ENCODE data around the gene GAPDHS. TPM values are rescaled to one million over a fixed set of nuclear protein-coding genes. Genes with fewer than 3 reads are reported as not detected.

The GAPDHS gene
- total and polyA plus RNA-seq, 2 of the 13 experiments (the other 11 are each of a cell fraction or from before 2014, with no cell fraction given), result not detected

DNA sequence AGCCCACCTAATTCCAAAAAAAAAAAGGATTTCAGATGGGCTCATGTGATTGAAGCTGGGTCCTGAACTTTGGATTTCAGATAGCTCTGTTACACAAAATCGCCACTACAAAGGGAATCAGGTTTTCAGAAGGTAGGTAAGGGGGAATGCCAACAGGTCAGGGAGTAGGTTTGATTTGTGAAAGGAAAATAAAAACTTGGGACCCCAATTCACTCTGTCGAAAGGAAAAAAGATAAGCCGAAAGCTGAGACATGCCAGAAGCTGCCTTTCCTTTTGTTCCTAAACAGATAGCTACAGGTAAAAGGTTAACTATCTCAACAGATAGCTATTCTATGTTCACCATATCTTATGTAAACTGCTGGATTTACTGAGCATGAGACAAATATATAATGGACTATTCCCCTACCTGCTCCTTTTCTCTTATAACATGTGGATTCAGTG, 47.0 kb upstream of the GAPDHS start (continued):
- TF ChIP-seq, protein P1, sequence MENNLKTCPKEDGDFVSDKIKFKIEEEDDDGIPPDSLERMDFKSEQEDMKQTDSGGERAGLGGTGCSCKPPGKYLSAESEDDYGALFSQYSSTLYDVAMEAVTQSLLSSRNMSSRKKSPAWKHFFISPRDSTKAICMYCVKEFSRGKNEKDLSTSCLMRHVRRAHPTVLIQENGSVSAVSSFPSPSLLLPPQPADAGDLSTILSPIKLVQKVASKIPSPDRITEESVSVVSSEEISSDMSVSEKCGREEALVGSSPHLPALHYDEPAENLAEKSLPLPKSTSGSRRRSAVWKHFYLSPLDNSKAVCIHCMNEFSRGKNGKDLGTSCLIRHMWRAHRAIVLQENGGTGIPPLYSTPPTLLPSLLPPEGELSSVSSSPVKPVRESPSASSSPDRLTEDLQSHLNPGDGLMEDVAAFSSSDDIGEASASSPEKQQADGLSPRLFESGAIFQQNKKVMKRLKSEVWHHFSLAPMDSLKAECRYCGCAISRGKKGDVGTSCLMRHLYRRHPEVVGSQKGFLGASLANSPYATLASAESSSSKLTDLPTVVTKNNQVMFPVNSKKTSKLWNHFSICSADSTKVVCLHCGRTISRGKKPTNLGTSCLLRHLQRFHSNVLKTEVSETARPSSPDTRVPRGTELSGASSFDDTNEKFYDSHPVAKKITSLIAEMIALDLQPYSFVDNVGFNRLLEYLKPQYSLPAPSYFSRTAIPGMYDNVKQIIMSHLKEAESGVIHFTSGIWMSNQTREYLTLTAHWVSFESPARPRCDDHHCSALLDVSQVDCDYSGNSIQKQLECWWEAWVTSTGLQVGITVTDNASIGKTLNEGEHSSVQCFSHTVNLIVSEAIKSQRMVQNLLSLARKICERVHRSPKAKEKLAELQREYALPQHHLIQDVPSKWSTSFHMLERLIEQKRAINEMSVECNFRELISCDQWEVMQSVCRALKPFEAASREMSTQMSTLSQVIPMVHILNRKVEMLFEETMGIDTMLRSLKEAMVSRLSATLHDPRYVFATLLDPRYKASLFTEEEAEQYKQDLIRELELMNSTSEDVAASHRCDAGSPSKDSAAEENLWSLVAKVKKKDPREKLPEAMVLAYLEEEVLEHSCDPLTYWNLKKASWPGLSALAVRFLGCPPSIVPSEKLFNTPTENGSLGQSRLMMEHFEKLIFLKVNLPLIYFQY (CRISPR knock-in tag; IDR thresholded peaks at IDR 0.05; ENCODE audit: borderline replicate concordance), result no peak
- TF ChIP-seq, protein P2, sequence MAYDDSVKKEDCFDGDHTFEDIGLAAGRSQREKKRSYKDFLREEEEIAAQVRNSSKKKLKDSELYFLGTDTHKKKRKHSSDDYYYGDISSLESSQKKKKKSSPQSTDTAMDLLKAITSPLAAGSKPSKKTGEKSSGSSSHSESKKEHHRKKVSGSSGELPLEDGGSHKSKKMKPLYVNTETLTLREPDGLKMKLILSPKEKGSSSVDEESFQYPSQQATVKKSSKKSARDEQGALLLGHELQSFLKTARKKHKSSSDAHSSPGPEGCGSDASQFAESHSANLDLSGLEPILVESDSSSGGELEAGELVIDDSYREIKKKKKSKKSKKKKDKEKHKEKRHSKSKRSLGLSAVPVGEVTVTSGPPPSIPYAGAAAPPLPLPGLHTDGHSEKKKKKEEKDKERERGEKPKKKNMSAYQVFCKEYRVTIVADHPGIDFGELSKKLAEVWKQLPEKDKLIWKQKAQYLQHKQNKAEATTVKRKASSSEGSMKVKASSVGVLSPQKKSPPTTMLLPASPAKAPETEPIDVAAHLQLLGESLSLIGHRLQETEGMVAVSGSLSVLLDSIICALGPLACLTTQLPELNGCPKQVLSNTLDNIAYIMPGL (CRISPR knock-in tag; IDR thresholded peaks at IDR 0.05; ENCODE audit: borderline replicate concordance in 1 of 2, low read depth in 1 of 2), result 0 out of 4 replicates have a peak, but pooled peaks of 1 of the 2 experiments have one; percentile 21
- TF ChIP-seq PPARG (CRISPR knock-in tag; conservative IDR thresholded peaks at IDR 0.05) (peak; percentile 87), TCF7 (IDR thresholded peaks at IDR 0.05; ENCODE audit: low read depth) (peak; percentile 79), ZNF264 (CRISPR knock-in tag; IDR thresholded peaks at IDR 0.05) (no peak), ISX (CRISPR knock-in tag; conservative IDR thresholded peaks at IDR 0.05) (no peak), ZBTB3 (CRISPR knock-in tag; IDR thresholded peaks at IDR 0.05; ENCODE audit: borderline replicate concordance, low read depth) (no peak), NFKBIZ (CRISPR knock-in tag; IDR thresholded peaks at IDR 0.05) (no peak), ZNF432 (CRISPR knock-in tag; IDR thresholded peaks at IDR 0.05; ENCODE audit: borderline replicate concordance) (no peak), ZNF720 (CRISPR knock-in tag; IDR thresholded peaks at IDR 0.05) (no peak), ZNF598 (CRISPR knock-in tag; IDR thresholded peaks at IDR 0.05; ENCODE audit: borderline replicate concordance) (no peak), ZNF605 (CRISPR knock-in tag; IDR thresholded peaks at IDR 0.05) (no peak), HNF4A (CRISPR knock-in tag; IDR thresholded peaks at IDR 0.05) (peak; percentile 69), TCF7L2 (IDR thresholded peaks at IDR 0.05; ENCODE audit: low read depth, low read length) (no peak)
- TF ChIP-seq, protein P3, sequence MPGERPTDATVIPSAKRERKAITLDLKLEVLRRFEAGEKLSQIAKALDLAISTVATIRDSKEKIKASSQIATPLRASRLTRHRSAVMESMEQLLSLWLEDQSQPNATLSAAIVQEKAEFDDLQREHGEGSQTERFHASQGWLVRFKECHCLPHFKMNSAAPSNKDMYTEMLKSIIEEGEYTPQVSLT (CRISPR knock-in tag; IDR thresholded peaks at IDR 0.05; ENCODE audit: borderline replicate concordance, low read depth), result no peak
- TF ChIP-seq, protein P4, sequence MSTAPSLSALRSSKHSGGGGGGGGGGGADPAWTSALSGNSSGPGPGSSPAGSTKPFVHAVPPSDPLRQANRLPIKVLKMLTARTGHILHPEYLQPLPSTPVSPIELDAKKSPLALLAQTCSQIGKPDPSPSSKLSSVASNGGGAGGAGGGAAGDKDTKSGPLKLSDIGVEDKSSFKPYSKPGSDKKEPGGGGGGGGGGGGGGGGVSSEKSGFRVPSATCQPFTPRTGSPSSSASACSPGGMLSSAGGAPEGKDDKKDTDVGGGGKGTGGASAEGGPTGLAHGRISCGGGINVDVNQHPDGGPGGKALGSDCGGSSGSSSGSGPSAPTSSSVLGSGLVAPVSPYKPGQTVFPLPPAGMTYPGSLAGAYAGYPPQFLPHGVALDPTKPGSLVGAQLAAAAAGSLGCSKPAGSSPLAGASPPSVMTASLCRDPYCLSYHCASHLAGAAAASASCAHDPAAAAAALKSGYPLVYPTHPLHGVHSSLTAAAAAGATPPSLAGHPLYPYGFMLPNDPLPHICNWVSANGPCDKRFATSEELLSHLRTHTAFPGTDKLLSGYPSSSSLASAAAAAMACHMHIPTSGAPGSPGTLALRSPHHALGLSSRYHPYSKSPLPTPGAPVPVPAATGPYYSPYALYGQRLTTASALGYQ (CRISPR knock-in tag; IDR thresholded peaks at IDR 0.05), result no peak
- TF ChIP-seq, protein P5, sequence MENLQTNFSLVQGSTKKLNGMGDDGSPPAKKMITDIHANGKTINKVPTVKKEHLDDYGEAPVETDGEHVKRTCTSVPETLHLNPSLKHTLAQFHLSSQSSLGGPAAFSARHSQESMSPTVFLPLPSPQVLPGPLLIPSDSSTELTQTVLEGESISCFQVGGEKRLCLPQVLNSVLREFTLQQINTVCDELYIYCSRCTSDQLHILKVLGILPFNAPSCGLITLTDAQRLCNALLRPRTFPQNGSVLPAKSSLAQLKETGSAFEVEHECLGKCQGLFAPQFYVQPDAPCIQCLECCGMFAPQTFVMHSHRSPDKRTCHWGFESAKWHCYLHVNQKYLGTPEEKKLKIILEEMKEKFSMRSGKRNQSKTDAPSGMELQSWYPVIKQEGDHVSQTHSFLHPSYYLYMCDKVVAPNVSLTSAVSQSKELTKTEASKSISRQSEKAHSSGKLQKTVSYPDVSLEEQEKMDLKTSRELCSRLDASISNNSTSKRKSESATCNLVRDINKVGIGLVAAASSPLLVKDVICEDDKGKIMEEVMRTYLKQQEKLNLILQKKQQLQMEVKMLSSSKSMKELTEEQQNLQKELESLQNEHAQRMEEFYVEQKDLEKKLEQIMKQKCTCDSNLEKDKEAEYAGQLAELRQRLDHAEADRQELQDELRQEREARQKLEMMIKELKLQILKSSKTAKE (CRISPR knock-in tag; IDR thresholded peaks at IDR 0.05; ENCODE audit: borderline replicate concordance), result no peak
- TF ChIP-seq, protein P6, sequence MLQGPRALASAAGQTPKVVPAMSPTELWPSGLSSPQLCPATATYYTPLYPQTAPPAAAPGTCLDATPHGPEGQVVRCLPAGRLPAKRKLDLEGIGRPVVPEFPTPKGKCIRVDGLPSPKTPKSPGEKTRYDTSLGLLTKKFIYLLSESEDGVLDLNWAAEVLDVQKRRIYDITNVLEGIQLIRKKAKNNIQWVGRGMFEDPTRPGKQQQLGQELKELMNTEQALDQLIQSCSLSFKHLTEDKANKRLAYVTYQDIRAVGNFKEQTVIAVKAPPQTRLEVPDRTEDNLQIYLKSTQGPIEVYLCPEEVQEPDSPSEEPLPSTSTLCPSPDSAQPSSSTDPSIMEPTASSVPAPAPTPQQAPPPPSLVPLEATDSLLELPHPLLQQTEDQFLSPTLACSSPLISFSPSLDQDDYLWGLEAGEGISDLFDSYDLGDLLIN (CRISPR knock-in tag; IDR thresholded peaks at IDR 0.05; ENCODE audit: borderline replicate concordance), result no peak
